Activated CD4-positive, alpha-beta T cell treated with anti-CD3 and anti-CD28 coated beads, Interleukin-2, amount 50 U/mL, for 24 hours (primary cell): ENCODE results near the gene KCNJ12.
"Not testable (repeated sequence)": the region's sequence is repeated elsewhere in the genome, so short reads cannot be mapped to it uniquely, and the experiment has no call there.

Experiments used
- DNase-seq, 2 donors: peaks; one replicate each; pipeline ENCODE4 v3.0.0-alpha.2; 2020; ENCODE audit warnings: low read depth in 1 of 2, low spot score in 1 of 2

KCNJ12 gene

DNA sequence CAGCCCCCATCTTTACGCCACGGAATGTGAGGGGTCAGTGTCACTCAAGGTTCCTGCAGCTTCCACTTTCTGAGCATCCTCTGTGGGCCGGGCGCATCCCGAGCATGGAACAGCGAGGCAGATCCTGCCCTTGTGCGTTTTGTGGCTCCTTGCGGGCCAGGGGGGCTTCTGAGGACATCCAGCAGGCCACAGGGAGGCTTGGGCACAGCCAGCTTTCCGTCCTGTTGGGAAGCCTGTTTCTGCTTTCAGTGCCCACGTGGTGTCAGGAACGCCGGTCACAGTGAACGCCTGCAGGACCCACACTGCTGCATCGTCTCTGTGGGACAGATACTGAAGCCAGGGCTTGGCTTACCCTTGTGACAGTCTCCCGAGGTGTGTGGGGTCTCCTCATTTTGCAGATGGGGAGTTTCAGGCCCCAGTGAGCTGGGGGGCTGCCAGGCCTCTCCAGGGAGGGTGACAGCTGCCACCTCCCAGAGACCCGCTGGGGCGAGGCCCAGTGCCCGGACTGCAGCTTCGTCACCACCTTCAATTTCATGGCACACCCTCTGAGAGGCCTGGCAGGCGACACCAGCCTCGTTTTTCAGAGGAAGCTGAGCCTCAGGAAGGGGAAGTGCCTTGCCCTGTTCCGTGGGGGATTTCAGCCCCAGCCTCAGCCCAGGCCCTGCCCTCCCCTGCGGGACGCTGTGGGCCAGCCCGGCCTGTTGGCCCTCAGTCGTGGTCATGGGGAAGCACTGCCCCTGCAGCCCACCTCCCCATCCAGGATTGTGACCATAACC lies 29.0 kb downstream of the KCNJ12 start:
- DNase-seq, result not testable (repeated sequence)

DNA sequence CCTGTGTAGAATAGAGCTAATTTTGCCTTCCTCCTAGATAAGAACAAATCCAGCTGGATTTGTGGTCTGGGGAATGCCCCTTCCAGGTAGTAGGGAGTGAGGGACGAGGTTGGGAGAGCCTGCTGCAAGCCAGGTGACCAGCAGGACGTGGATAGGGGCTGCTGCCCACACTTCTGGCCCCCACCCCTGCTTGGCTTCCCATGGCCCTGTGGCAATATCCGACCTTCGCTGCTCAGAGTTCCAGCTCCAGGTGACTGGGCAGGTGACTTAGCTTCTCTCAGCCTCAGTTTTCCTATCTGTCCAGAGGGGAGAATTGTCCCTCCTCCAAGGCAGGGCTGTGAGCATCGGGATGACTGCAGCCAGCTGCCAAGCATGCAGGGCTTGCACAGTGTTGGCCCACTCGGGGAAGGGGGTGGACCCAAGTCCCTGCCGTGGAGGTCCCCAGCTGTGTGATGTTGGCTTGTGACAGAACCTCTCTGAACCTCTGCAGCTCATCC lies 29.8 kb downstream of the KCNJ12 start:
- not testable (repeated sequence) for DNase-seq

DNA sequence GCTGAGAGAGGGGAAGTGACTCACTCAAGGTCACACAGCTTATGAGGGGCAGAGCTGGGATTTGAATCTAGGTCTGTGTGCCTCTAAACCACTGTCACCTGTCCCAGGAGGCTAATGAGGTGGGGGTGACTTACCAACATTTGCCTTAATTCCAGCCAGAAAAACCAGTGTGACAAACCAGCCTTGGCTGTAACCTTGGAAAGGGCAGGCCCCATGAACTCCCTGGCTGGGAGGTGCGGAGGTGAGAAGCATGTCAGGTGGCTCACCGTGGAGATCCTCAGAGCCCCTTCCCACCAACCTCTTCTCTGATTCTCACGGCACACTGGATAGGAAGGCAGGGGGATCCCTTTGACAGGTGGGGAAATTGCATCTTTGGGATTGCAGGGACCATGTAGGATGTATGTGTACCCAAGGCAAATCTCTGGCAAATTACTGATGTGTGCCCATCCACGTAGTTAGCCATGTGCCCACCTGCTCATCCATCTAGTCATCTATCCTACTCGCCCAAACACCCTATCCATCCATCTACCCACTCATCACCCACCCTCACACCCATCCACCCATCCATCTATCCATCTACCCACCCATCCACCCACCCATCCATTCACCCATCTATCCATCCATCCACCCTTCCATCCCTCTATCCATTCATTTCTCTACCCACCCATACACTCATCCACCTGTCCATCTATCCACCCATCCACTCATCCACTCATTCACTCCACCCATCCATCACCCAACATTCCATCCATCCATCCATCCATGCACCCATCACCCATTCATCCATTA lies 30.7 kb downstream of the KCNJ12 start:
- DNase-seq, result not testable (repeated sequence)

DNA sequence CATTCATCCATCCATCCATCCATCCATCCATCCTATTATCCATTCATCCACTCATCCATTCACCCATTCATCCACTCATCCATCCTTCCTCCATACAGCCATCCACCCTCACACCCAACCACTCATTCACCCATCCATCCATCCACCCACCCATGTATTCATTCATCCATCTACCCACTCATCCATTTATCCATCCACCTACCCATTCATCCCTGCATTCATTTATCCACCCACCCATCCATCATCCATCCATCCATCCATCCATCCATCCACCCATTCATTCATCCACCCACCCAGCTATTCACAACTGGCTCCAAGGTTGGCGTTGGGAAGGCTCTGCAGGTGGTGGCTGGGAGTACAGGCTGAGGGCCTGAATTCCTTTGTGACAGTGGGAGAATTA lies 31.6 kb downstream of the KCNJ12 start:
- DNase-seq, result not testable (repeated sequence)

DNA sequence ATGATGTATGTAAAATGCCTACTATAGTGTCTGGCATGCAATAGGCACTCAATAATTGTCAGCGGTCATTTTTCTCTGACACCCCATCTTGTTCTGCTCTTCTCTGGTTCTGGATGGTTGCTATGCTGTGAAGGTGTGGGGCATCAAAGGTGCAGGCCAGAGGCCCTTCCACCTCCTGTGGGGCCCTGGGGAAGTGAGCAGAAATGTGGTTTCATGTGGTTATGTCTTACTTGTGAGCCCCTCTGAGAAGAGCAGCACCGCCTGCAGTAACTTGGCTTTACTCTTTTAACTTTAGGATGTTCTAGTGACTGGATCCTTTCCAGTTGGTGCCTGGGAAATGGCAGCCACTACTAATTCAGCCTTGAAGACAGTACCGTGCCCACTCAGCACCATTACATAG lies 32.1 kb downstream of the KCNJ12 start:
- DNase-seq, result not testable (repeated sequence)

DNA sequence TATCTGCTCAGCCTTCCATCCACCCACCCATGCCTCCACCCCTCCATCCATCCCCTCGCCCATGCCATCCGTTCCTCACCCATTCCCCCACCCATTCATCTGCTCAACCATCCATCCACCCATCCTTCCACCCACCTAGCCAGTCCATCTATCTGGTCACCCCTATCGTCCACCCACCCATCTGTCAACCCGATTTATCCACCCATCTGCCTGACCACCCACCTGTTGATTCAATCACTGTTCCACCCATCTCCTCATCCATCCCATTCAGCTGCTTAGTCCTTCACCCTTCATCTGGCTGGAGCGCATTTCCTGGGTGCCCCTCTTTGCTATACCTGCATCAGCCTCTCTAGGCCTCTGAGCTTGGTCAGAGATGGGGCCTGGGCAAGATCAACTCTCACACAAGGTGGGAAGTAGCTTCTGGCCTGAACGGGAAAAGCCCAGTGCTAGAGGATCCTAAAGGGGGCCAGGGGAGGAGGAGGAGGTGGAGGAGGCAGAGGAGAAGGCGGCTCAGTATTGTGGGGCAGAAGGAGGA lies 32.7 kb downstream of the KCNJ12 start:
- not testable (repeated sequence) for DNase-seq

DNA sequence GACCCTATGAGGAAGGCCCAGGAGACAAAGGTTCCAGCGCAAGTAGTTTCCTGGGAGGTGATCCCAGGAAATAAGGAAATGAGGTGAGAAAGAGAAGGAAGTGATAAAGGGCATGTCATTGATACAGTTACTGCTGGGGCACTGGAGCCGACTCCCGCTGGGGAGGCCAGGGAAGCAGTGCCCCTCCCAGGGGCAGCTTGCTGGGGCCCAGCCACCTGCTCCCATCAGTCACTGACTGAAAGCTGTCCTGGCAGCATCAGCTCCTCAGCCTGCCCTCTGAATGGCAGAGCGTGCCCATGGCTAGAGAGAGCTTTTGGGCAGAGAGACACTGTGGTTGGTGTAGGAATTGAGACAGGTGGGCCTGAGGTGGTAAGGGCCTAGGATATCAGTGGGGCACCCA lies 33.2 kb downstream of the KCNJ12 start:
- not testable (repeated sequence) for DNase-seq

DNA sequence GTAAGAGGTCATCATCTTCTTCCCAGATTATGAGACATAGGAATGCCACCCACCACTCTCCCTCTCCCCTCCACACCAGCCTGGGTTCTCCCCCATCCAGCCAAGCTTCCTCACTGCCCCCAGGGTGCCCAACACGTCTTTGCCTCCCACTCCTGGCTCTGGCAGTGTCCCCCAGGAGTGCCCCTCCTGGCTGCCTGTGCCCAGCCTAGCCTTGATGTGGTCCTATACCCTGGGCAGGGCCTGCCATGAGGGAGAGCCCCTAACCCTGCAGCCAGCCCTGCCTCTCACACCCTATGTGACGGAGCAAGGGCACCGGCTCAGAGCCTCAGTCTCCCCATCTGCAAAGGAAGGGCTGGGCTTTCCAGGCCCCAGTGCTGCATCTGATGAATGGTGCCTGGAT lies 33.8 kb downstream of the KCNJ12 start:
- not testable (repeated sequence) for DNase-seq

DNA sequence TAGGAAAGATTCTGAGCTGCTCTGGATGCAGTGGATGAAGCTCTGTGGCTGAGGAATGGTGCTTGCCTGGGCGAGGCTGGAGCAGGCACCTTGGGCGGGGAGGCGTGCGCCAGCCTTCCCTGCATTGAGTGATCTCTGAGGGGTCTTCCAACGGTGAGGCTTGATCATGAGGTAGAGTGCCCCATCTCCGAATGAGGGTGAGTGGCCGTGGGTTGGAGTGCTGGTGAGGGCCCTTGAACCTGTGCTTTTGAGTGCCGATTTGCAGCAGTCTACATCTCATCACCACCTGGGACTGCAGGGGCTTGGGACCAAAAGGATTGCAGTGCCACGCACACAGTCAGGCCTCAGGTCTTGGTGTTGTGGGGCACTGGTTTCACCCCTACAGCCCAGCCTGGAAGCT lies 34.2 kb downstream of the KCNJ12 start:
- DNase-seq, result not testable (repeated sequence)

DNA sequence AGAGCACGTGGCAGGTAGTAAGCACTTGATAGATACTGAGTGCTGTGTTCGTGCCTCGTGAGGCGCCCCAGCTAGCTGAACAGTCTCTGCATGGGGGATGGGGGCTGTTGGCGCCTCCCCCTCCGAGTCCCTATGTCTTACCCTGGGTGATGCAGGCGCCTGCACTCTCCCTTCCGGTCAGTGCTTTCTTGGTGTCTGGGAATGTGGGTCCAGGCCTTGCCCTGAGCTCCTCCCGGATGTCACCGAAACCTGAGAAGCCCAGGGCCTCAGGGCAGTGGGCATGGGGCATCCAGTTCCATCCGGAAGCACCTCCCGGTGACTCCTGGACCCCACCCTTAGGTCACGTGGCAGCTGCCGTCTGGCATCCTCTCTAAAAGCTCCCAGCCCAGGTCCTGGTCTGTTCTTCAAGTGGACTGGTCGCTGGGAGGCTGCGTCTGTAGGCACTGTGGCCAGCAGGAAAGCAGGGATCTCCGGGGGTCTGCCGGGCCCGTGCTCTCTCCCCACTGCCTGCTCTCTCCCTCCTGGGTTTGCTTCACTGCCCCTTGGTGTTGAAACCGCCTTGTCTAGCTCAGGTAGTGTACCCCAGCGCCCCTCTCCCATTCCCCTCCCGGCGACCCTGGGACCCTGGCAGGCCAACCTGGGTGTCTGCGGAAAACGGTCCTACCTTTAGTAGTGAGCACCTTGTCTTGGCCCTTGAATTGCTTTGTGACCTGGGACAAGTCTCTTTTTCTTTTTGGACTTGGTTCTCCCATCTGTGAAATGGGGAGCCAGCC lies 34.9 kb downstream of the KCNJ12 start:
- DNase-seq, result not testable (repeated sequence)

DNA sequence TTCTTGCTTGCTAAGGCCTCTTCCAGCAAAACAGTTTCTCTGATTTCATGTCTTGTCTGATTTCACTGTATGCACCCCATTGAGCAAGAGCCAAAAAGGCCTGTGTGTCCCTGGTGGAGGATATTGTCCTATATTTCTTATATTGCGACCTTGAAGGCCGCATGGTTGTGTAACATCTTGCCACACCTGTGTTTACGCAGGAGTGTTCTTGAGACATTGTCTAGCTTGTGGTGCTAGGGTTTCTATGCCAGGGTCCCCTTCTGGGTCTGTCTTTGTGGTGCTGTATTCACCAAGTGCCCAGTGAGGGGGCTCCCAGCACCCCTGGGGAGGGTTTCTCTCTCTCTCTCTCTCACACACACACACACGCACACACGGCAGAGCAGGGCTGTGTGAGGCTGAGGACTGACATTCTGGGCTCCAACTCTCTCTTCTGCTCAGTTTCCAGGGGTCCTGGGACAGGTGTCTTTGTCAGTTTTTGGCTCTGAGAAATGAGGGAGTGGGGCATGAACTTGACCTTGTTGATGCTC lies 35.6 kb downstream of the KCNJ12 start:
- not testable (repeated sequence) for DNase-seq

DNA sequence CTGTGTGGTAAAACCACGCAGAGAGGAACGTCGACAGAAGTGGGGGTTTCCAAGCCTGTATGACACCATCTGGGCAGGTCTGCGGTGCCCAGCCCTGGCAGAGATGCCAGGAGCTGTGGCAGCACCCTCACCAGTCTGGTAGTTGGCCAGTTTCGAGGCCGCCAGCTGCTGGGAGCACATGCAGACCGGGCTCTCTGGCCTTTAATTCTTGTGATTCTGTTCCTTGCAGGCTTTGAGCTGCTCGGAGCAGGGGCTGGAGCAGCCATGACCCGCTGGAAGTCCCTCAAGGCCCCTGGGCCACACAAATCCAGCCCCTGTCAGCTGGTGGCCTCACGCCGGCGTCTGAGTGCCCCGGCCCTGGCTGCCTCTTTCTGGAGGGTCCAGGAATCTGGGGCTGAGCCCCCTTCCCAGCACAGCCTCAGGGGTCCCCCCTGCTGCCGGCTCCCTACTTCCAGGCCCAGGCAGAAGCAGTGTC lies 36.1 kb downstream of the KCNJ12 start:
- not testable (repeated sequence) for DNase-seq

DNA sequence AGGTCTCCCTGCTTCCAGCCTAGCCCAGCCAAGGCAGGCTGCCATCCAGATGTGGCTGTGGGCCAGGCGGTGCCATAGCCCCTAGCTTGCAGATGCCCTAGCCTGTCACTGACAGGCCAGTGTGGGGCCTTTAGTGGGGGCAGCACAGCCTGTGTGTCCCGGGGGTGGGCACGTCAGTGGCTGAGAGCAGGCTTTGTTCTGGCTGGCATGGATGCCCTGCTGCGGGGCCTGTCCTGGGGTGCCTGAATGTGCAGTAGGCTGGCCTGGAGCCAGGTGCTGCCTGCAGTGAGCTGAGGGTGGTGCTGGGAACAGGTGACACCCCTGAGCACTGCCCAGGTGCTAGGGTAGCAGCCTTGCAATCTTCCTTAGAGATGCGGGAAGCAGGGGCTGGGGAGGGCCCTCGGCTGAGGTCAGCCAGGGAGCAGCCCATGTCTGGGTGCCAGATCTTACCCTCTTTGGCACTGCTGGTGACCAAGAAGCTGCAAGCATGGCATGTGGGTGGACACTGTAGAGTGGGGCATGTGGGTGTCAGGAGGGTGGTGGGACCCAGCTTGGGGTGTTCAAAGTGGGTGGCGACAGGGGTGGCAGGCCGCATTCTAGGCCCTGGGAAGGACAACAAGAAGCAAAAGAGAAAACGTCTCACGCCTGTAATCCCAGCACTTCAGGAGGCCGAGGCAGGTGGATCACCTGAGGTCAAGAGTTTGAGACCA lies 37.6 kb downstream of the KCNJ12 start:
- DNase-seq, result not testable (repeated sequence)

DNA sequence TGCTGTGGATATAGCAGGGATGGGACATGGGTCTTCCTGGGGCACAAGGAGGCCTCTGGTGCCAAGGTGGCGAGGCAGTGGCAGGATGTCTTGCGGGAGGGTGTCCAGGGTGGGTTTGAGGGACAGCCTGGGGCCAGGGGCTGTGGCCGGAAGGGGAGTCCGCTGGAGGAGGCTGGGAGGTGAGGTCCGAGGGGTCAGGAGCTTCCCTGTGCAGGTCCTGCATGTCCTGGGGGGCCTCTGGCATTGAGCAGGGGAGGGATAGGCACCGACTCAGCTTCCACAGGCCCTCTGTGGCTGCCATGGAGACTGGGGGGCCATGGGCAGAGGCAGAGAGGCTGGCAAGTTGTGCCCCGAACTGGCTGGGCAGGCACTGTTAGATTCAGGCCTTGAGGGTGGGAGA lies 38.5 kb downstream of the KCNJ12 start:
- not testable (repeated sequence) for DNase-seq

DNA sequence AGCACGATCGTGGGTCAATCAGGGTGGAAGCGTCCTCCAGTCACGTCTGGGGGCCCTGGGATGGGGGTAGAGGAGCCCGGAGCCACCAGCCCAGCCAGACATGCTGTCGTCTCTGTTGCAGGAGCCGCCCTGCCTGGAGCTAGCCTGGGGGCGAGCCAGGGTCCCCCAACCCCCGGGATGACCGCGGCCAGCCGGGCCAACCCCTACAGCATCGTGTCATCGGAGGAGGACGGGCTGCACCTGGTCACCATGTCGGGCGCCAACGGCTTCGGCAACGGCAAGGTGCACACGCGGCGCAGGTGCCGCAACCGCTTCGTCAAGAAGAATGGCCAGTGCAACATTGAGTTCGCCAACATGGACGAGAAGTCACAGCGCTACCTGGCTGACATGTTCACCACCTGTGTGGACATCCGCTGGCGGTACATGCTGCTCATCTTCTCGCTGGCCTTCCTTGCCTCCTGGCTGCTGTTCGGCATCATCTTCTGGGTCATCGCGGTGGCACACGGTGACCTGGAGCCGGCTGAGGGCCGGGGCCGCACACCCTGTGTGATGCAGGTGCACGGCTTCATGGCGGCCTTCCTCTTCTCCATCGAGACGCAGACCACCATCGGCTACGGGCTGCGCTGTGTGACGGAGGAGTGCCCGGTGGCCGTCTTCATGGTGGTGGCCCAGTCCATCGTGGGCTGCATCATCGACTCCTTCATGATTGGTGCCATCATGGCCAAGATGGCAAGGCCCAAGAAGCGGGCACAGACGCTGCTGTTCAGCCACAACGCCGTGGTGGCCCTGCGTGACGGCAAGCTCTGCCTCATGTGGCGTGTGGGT lies 39.2 kb downstream of the KCNJ12 start:
- DNase-seq, result not testable (repeated sequence)

DNA sequence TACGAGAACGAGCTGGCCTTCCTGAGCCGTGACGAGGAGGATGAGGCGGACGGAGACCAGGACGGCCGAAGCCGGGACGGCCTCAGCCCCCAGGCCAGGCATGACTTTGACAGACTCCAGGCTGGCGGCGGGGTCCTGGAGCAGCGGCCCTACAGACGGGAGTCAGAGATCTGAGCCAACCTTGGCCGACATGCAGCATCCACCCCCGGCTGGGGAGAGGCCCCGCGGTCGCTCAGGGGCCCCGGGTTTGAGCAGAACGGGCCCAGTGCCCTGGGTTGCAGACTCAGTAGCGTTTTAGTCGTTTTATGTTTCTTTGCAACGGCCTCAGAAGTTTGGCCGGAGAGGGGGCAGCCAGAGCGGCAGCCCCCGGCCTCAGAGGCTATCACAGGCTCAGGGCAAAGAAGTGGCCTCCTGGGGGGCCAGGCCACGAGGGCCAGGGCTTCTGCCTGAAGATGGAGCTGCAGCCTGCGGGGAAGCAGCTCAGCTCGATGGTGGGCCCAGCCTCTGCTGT lies 40.4 kb downstream of the KCNJ12 start:
- not testable (repeated sequence) for DNase-seq

DNA sequence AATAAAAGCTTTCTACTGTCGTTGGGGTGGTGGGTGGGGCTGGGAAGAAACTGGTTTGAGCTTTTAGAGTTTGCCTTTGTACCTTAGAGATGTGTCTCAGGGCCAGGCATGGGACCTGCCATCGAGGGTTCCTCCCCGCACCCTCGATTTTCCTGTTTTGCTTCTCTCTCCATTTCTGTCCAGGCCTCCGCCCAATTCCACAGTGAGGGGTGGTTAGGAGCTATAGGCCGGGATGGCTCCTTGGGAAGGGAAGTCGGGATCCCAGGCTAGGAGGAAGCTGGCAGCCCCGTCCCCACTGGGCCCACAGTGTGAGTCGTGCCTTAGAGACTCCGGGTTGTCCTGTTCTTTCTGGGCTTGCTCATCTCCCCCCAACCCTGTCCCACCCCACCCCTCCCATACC lies 41.2 kb downstream of the KCNJ12 start:
- not testable (repeated sequence) for DNase-seq

DNA sequence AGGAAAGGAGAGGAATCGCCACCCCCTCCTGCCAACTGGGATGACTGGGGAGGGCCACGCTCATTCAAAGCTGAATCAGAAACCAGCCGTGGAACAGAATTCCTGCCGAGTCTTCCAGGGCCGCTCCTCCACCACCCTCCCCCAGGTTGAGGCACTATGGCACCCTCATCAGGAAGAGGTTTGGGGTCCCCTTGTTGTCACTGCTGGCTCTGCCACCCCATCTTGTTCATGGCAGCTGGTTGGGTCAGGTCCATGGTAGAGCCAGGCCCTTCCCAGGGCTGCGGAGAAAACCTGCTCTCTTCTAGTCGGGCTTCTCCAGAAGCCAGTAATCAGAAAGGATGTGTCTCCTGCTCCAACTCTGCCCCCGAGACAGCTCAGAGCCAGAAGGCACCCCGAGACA lies 41.8 kb downstream of the KCNJ12 start:
- DNase-seq, result no peak
